GM10248 (cell line): ENCODE data around the gene ATP6V0C.

Experiments
- CTCF ChIA-PET: fragments of 300-600 bp; sonication (Branson Sonifier 250); formaldehyde crosslinking; extraction: SDS; loops from one replicate; lab custom pipeline; 2021; ENCODE audit warnings: antibody characterized with exemption; lab: Yijun Ruan, JAX
- POLR2A ChIA-PET: fragments of 350-650 bp; sonication (Branson Sonifier 250); formaldehyde crosslinking; extraction: SDS; loops from one replicate; lab custom pipeline; 2020; ENCODE audit warnings: antibody characterized with exemption; lab: Yijun Ruan, JAX
- DNase-seq: peaks from one replicate; pipeline ENCODE4 v3.0.0; 2012; ENCODE audit errors: extremely low spot score
- TF ChIP-seq, protein P1 (sequence below): IDR thresholded peaks from 2 replicates; pipeline ENCODE4 v1.5.1; 2012; ENCODE audit warnings: mild to moderate bottlenecking, low read depth; ENCODE audit errors: extremely low read depth, missing control alignments, control extremely low read depth

ATP6V0C gene

DNA sequence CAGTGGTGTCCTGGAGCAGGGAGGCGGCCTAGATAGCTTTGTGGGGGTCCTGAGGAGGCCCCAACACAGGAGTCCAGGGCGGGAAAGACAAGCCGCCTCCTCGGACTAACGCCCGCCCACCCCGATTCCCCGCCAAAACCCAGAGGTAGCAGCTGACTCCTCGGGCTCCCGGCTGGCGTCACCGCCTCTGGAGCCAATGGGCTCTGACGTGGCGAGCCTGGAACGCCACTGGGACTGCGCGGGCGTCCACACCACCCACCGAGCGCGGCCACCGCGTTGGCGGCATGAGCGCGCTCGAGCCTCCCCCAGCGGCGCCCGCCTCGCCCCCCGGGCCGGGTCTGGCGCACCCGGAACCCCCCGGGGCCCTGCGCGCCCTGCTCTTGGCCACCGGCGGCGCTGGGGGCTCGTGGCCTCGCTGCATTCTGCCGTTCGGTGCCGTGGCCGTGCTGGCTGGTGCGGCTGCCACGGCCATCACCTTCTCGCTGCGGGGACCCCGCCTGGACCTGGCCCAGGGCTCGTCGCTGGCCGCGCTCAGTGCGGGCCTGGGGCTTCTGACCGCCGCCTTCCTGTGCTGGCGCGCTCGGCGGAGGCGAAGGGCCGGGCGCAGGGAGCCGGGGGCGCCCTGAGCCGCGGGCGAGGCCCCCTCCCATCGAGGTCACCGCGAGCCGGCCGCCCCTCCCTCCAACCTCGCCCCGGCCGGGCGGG lies 46.1 kb upstream of the ATP6V0C start:
- DNase-seq, result peak; percentile 67

DNA sequence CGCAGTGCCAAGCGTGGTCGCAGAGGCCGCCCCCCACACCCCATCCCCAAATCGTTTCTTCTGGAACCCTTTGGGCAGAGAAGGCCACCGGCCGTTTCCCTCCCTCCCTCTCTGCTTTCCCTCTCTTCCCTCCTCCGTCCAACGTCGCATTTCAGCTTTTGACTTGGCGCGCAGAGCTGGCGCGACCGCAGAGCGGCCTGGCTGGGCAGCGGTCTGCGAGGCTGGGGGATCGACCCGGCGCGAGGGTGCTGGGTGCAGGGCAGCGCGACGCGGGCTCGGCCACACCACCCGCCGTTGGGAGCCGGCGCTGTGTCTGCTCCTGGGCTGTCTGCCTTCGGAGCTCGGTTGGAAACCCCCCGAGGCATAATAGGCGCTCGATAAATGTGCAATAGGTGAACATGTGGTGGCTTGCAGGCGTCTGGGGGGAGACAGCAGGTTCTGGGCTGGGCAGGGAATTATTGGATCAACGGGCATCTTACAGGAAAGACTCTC lies 45.5 kb upstream of the ATP6V0C start:
- POLR2A ChIA-PET, result interaction anchor here (0.6 to 0.8 kb wide), 3 partner anchors 10 to 402 kb away, joined by 3 to 4 read pairs (median 3); partner anchors contain the start of gene TRAF7
- TF ChIP-seq, protein P1, sequence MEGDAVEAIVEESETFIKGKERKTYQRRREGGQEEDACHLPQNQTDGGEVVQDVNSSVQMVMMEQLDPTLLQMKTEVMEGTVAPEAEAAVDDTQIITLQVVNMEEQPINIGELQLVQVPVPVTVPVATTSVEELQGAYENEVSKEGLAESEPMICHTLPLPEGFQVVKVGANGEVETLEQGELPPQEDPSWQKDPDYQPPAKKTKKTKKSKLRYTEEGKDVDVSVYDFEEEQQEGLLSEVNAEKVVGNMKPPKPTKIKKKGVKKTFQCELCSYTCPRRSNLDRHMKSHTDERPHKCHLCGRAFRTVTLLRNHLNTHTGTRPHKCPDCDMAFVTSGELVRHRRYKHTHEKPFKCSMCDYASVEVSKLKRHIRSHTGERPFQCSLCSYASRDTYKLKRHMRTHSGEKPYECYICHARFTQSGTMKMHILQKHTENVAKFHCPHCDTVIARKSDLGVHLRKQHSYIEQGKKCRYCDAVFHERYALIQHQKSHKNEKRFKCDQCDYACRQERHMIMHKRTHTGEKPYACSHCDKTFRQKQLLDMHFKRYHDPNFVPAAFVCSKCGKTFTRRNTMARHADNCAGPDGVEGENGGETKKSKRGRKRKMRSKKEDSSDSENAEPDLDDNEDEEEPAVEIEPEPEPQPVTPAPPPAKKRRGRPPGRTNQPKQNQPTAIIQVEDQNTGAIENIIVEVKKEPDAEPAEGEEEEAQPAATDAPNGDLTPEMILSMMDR, result no peak
- CTCF ChIA-PET, result interaction anchor here (1.0 to 1.7 kb wide), 8 partner anchors 11 to 128 kb away, joined by 3 to 5 read pairs (median 4); partner anchors contain the start of genes ABCA3 and CCNF
- peak; percentile 56 for DNase-seq

More for the DNA sequence above, 46.1 kb upstream of the ATP6V0C start:
- TF ChIP-seq, protein P1, result peak; percentile 16
- ChIA-PET CTCF (interaction anchor here (1.0 to 1.7 kb wide), 6 partner anchors 13 to 128 kb away, joined by 3 to 5 read pairs (median 4); partner anchors contain the start of genes ABCA3 and CCNF), POLR2A (interaction anchor here (0.7 to 0.8 kb wide), 2 partner anchors 312 kb away, joined by 3 to 5 read pairs; partner anchors contain the start of gene TRAF7)

DNA sequence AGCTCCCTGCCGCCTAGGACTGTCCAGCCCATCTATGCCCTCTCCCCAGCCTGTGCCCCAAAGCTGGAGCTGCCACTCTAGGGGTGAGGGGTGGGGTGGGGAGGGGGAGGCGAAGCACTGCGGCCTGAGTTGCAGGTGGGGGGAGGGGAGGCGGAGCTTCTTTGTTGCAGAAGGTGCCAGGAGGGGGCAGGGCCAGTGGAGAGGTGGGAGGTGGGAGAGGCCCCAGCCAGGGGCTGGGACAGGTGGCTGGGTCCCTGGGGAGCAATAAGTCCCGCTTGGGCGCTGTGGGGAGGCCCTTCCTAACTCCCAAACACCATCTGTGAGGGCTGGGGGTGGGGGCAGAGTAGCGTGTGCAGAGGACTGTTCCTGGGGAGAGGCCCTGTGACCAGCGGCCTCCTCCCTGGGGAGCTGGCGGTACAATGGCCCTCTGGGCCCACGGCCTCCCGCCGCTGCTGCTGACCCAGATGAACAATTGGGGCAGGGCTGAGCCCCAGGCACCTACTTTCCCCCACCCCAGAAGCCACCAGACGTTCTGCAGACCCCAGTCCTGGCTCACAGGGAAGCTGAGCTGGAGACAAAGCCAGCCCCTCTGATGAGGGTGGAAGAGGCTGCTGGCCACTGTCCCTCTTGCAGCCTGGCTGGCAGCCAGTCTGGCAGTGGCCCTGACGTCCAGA lies 44.9 kb upstream of the ATP6V0C start:
- peak; percentile 80 for DNase-seq

DNA sequence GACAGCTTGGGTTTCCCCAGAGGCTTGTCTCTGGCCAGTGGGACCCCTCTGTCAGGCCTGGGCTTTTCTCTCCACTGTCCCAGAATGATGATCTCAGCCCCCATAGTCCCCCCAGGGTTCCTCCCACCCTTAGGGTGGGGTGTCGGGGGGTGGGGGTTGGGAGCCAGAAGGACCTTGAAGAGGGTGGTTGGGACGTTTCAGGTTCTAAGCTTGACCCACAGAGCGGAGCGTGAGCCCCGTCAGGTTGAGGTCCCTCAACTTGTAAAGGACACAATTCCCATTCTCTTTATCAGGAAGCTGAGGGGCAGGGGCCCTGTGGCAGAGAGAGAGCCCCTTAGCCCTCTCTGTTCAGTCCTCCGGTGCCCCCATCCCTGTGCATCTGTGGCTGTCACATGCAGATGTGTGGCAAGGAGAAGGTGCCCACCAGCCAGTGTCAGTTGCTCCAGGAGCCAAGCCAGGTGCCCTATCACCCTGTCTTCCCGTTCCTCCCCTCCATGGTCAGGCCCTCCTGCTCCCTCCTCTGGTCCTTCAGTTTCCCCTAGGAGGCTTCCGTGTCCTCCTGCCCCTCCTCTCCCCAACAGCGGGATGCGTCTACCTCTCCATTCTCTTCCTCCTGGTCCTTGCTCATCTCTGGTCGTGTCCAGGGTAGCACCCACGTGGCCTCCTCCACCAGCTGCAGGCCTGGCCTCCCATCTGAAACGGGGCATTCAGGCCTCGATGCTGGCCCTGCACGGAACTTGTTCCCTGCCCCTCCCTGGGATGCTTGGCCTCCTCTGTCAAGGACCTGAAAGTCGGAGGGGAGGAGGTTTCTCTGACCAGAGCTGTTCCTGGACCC lies 44.1 kb upstream of the ATP6V0C start:
- ChIA-PET POLR2A (no interaction called here), CTCF (interaction anchor here (0.8 to 2.1 kb wide), 6 partner anchors 11 to 129 kb away, joined by 4 to 11 read pairs (median 5); partner anchors contain the start of genes ABCA3 and TEDC2)
- TF ChIP-seq, protein P1, result no peak
- DNase-seq, result no peak

More for the DNA sequence above, 44.9 kb upstream of the ATP6V0C start:
- TF ChIP-seq, protein P1, result no peak
- ChIA-PET CTCF (interaction anchor here (0.8 to 2.1 kb wide), 10 partner anchors 12 to 129 kb away, joined by 3 to 6 read pairs (median 4); partner anchors contain the start of genes ABCA3 and CCNF), POLR2A (interaction anchor here (0.6 to 0.8 kb wide), 3 partner anchors 10 to 402 kb away, joined by 3 to 4 read pairs (median 3); partner anchors contain the start of gene TRAF7)

DNA sequence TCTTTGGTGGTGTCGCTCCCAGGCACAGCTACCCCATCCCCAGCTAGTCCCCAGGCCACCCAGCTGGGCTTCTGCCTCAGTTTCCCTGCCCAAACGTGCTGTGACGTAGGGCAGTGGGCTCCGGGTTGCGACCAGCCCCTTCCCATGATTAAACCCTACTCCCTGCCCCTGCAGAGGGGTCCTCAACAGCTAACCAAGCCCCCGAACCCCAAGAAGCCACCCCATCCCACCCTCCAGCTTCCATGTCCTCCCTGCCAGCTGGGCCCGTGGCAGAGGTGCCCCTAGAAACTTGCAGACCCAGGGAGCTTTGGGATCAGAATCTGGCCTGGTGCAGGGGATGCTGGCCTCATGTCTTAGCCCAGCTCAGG lies 43.5 kb upstream of the ATP6V0C start:
- POLR2A ChIA-PET, result no interaction called here
- CTCF ChIA-PET, result interaction anchor here (1.2 to 2.1 kb wide), 3 partner anchors 11 to 31 kb away, joined by 3 to 11 read pairs (median 6); partner anchors contain the start of gene TEDC2

More for the DNA sequence above, 43.5 kb upstream of the ATP6V0C start:
- TF ChIP-seq, protein P1, result no peak
- no peak for DNase-seq
